HTERT RPE-1 (cell line): ENCODE results near the gene EEF1AKMT1.

Experiments used
- in situ Hi-C: fragments of 300-500 bp; cut with MboI; formaldehyde crosslinking; loops from 4 replicates; pipeline ENCODE4 v1.14.3; 2020; ENCODE audit warnings: low sequenced_read_pairs

Gene EEF1AKMT1, protein sequence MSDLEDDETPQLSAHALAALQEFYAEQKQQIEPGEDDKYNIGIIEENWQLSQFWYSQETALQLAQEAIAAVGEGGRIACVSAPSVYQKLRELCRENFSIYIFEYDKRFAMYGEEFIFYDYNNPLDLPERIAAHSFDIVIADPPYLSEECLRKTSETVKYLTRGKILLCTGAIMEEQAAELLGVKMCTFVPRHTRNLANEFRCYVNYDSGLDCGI

DNA sequence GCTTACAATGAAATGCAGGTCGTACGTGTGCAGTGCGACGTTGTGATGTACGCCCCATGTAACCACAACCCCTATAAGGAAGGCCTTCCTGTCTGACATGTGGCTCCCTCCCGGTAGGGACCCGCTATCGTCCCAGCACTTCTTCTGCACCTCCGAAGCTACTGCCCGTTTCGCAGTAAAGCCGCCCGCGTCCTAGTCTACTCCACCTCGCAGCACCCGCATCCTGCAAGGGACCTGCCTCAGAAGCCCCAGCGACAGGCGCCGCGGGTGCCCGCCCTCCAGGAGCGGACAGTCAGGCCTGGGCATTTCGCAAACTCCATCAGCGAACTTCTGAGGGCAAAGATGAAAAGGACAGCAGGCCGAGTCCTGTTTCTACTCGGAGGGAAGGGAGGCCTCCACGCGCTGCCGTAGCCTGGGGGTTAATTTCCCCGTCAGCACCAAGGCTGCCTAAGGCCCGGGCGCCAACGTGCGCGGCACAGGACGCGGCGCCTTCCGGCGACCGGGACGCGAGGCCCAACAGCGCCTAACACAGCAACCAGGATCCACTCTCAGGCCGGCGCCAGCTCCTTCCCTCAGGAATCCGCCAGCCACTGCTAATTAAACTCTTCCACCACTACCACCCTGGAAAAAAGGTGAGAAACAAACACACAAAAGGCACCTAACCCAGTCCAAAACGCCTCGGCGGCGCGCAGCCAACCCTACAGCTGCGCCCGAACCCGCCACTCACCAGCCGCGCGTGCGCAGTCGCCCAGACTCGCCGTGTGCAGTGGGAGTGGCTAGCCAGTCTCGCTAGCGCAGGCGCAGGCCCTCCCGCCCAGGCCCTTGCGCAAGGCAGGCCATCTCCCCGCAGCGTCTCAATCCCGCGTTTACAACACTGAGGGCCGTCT is at the start of gene EEF1AKMT1:
EEF1AKMT1 (minus strand) TSS at position 768 of the 887 bp plus-strand sequence. CDS start 16,363 bp downstream, outside the sequence.
- in situ Hi-C loops = no loop called here

DNA sequence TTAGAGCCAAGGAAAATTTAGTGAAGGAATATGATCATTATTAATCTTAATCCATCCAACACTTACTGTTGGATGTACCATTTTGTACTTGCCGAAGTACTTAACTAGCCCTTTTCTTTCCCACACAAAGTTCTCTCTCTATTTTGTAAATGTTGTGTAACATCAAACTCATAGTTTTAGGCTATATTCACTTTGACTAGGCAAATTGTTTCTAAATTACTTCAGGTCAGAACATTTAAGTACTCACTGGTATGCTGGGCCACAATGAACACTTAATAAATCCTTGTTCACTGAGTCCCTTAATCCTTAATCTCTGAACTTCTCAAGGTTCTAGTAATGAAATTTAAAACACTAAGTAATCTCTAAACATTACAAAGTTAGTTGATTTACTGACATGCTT is 49.3 kb upstream of the EEF1AKMT1 start:
- in situ Hi-C loops = no loop called here

DNA sequence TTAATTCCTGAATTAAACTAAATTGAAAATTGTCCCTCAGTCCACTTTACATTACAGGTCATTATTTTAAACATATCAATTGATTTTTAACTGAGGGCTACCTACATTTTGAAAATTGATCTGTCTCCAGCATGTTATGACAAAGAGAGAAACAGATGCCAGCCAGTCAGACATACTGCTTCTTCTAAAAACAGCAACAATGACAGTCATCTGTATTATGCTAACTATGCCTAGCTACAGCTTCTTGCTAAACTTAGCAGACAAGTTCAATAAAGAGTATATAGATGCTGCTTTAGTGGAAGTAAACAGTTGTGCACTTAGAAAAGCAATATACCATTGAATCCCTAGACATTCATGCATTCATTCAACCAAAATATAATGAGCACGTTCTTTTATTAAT is 48.6 kb upstream of the EEF1AKMT1 start:
- in situ Hi-C loops = no loop called here

DNA sequence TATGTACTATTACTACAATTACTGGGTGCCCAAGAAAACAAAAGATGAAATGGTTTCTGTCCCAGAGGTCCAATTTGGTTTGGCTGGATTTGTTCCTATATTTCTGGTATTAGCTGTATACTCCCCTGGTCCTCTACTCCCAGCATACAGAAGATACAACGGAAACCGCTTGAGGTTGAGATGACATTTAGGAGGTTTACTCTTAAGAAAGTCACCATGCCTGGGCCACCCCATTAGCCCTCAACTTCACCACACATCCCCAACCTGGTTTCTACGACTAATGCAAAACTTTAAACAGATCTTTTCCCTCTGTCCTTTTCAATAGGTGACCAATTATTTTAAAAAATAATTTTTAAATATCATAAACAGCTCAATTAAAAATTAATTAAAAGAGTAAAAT is 46.0 kb upstream of the EEF1AKMT1 start:
- in situ Hi-C loops = no loop called here

DNA sequence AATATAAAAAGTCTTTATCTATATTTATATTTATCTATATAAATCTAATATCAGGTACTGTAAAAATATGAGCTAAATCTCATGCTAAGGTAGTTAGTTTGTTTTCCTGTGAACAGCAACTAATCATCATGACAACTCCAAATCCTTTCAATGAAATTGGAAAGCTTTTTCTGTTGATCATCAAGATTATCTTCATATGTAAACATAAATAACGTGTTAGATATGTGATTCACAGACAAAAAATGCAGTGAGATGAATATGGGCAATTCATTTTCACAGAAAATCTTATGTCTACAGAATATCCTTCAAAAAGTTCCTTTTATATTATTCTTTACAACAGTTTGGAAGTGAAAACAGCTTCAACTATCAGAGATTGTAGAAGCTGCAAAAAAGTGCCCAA is 41.7 kb upstream of the EEF1AKMT1 start:
- in situ Hi-C loops = no loop called here

DNA sequence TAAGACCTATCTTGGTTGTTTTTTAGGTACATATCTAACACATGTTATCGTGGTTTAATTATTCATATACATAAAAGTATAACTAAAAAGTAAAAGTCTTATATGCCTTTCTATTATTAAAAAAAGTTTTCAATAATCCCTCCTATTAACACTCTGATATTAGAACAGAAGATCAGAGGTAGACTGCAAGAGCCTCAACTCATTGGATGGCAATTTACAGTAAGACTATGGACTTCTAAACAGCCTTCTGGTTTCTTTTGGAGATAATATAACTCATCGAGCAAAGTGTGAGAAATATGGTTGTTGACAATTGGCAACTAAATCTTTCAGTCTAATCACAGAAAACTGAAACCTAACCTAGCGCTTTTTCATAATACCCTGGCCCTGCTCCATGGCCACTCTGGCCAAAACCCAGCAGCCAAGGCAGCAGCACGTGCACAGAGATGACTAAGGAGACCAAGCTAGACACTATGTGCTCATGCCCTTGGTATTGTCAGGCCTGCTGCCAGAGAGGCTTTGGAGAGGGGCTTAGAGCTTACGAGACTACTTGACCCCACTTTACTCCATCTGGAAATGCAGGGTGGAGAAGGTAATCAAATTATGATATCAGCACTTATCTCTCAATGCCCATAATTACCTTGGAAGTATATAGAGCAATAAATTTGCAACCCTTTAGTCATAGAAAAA is 40.6 kb upstream of the EEF1AKMT1 start:
- in situ Hi-C loops = no loop called here

DNA sequence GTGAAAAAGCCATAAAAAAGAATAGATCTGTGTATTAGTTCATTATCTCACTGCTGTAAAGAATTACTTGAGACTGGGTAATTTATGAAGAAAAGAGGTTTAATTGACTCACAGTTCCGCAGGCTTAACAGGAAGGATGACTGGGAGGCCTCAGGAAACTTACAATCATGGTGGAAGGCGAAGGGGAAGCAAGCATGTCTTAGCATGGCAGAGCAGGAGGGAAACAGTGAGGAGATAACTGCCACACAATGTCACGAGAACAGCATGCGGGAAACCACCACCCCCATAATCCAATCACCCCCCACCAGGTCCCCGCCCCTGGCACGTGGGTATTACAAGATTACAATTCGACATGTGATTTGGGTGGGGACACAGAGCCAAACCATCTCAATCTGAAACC is 39.1 kb upstream of the EEF1AKMT1 start:
- in situ Hi-C loops = no loop called here

DNA sequence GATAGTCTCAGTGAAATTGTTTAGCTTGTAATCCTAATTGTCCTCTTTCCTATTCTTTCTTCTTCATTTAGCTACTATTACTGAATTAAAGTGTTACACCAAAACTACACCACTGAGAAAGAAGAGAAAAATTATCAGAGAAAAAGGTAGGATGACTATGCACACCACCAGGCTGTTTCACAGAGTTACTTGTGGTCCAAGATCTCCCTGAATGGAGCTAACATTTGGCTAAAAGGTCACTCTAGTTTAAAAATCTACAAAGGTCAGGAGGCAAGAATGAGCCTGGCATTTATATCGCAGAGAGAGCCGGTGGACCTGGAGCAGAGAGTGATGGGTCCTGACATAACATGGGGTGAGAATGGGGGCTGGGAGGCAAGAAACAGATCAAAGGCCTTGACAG is 37.0 kb upstream of the EEF1AKMT1 start:
- in situ Hi-C loops = no loop called here

DNA sequence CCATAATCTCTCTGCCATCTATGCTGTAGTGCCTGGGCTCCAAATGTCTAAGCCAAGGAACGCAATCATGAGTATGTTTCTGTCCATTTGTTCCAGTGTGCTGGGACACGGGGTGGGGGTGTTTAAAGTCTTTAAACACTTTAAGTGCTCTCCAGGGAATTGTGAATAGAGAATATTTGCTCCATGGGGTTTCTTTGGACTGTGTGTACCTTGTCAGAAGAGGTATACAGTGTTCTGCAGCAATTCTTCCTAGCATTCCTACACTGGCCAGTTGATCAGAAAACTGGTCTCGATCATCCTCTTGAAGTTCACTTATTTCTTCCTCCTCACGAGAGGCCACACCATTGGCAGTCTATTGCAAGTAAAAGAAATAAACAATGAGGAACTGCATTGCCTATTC is 35.1 kb upstream of the EEF1AKMT1 start:
- in situ Hi-C loops = no loop called here

DNA sequence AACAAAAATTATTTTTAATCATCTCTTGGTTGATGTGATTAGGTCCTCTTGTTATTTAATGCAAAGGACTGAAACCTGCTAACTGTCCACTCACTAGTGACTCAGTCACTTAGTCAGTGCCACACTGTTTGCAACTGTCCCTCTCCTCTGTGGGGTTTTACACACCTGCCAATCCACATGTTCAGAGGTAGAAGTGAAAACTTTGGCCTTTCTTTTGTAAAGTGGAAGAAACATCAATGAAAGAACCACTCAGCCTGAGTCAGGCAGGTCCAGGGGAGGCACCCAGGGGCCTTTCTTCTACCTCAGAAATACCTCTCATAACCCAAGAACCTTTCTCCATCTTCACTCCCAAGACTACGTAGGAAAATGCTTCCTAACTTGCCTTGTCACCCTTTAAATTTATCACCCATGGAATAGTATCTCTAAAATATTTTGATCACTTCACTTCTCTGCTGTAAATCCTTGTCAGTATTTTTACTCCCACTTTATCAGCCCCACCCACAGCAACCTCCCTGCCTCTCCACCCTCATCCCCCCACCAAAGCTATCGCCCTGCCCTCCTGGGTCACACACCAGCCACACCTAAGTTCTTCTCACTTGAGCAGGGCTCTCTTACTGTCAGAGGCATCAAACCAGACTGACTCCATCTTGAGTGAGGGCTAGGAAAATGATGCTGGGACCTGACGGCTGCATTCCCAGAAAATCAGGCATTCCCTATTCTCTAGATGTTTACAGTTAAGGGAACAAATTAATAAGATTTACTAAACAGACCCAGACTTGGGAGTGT is 29.6 kb upstream of the EEF1AKMT1 start:
- in situ Hi-C loops = no loop called here

DNA sequence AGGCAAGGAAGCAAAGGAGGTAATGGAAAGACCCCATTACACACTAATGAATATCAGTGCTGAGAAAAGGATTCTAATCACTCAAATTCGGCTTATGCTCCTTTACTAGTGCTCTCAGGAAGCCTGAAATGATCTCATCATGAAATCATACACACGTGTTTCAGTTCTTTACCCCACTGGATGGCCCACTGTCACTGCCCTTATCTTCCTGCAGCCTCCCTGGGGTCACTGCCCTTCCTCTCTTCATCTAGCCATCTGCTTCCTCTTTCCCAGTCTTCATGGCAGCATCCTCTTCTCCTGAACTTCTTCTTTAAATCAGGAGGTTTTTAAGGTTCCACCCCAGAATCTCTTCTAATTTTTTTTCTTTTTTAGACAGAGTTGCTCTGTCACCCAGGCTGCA is 27.9 kb upstream of the EEF1AKMT1 start:
- in situ Hi-C loops = no loop called here

DNA sequence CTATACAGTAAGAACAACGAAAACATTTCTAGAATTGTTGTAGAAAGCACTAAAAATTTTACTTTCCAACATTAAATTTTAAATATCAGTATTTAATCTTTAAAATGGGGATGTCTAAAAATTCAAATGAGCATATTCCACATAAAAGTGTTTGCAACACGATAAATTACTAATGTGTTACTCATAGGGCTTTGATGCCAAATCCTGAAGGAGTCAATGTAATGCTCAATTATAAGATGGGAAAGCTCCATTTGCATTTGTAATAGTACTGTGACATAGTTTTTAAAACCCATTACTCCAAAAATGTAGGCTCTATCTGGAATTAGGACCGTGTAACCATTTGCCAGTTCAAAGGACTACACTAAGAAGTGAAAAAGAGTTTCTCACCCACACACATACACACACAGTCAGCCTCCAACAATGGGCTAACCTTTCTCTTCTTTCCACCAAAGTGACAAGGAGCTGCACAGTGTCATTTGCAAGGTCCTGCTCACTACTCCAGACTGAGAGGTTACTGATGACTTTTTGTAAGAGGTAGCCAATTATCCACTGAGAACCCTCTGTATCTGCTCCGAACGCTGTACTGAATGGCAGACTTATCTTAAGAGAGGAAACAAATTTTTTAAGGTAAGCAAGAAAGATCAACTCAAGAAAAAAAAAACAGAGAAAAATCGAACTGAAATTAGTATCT is 26.1 kb upstream of the EEF1AKMT1 start:
- in situ Hi-C loops = no loop called here

DNA sequence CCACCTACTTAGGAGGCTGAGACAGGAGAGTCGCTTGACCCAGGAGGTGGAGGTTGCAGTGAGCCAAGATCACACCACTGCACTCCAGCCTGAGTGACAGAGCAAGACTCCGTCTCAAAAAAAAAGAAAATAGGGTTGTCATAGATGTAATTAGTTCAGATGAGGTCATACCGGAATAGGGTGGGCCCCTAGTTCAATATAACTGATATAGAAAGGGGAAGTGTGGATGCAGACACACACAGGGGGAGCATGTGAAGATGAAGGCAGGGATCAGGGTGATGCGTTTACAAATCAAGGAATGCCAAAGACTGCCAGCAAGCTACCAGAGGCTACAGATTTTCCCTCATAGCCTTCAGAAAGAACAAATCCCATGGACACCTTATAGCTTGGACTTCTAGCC is 24.3 kb upstream of the EEF1AKMT1 start:
- in situ Hi-C loops = no loop called here

DNA sequence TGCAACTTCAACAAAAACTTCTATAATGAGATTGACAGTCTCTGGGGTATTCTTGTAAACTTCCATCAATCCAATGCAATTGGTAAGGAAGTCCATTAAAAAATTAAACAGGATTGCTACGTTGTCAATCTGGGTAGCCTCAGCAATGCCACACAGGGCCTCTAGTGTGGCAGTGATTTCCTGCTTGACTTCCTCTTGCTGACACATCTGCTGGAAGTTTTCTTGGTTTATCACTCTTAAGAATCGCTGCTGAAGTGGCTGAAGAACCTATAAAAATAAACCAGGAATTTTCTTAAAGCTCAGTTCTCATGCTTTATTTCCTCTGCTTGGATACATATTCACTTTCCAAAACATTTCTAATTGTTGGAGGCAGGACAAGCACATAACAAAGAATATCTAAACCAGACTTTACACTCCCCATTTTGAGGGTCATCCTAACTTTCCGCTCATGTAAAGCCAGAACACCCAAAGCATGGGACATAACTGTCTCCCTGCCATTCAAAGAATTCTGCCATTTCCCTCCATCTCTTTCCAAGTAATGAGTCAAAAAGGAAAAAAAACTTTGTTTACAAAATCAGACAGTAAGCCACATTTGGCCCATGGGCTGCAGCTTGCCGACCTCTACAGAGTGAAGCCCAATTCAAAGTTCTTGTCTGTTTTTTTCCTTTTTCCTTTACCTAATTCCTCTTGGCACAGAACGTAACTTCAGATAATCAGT is 23.2 kb upstream of the EEF1AKMT1 start:
- in situ Hi-C loops = no loop called here

DNA sequence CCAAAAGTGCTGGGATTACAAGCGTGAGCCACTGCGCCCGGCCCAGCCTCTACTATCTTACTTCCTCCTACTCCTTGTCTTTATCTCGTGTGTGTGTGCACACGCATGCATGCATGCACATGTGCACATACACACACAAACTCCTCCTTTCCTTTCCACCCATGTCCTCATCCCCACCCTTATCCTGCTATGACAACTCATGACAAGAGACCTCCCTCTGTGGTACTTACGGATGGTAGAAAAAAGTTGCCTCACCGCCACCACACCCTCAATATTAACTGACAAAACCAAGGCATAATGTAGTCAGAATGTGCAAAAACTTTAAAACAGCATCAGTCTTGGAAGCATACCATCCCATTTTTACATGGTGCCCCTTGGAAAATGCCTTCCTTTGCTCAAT is 15.9 kb upstream of the EEF1AKMT1 start:
- in situ Hi-C loops = no loop called here

DNA sequence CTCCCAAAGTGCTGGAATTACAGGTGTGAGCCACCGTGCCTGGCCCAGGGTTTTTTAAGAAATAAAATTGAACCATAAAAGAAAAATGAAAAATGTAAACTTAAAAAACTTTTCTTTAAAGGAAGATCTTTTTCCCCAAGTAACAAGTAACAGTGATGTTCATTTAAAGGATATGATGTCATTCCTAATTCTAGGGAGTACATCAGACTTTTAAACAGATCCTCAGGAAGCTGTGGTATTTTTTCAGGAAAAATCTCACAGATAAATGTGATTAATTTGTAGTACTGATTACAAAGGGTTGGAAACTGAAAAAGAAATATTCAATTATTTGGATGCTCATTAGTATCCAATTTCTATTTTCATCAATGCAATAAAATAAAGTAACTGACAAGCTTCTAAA is 14.6 kb upstream of the EEF1AKMT1 start:
- in situ Hi-C loops = no loop called here

DNA sequence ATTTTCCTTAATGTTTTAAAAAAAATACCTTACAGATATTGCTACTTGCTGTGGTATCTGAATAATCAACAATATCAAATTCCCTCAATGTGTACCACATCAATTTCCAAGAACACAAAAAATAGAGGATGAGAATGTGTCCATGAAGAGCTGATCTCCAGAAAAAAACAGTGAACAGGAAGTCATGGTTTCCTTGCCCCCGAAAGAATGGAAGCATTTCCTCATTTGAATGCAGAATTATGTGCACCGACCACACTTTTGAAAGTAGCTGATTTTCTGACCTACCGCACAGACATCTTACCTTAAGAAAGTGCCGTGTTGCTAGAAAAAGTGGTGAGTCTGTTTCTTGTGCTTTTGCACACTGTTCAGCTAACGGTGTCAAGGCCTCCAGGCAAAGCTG is 13.4 kb upstream of the EEF1AKMT1 start:
- in situ Hi-C loops = no loop called here

DNA sequence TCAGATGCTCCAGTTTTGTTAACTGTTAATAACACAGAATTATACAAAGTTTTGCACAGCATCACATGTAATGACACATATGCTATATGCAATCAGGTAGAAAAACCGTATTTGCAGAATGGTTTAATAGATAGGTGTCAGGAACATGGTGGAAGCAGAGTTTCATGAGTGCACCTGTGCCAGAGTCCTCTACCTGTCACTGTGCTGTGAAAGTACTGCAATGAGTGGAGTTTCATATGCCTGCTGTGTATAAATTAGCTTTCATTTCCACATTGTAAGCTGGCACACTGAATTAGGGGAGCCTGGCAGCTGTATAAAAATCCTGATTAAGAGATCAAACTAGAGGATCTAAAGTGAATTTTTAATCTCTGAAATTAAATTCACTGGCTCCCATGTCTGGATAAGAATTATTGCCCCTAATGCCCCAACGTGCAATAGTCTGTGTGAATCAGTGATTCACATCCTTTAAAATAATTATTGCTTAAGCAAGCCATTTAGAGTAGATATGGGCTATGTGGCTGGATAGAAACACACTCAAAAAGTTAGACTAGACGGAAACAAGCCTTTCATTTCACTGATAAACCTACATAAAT is 8.5 kb upstream of the EEF1AKMT1 start:
- in situ Hi-C loops = no loop called here

DNA sequence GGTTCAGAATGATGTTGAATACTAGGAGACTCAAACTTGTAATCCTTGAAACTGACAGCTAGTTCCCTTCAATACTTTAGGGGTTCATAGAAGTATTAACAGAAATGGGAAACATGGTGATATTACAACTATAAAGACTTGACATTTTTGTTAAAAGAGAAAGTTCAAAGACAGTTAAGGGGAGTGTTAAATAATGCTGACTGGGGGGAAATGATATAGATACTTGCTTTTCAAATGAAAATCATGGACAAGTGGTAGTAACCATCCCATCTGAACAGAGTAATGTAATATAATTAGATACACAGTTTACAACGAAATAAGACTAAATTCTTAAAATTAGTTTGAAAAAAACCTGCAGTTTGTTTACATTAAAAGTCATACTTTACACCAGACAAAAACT is 6.6 kb upstream of the EEF1AKMT1 start:
- in situ Hi-C loops = no loop called here
